ENCODE results near the gene PARP6. TPM values are rescaled to one million over a fixed set of nuclear protein-coding genes. Genes with fewer than 3 reads are reported as not detected.

Gene PARP6
- total and polyA plus RNA-seq, 8 donors: 29.6 to 101 (median 63.6) TPM

DNA sequence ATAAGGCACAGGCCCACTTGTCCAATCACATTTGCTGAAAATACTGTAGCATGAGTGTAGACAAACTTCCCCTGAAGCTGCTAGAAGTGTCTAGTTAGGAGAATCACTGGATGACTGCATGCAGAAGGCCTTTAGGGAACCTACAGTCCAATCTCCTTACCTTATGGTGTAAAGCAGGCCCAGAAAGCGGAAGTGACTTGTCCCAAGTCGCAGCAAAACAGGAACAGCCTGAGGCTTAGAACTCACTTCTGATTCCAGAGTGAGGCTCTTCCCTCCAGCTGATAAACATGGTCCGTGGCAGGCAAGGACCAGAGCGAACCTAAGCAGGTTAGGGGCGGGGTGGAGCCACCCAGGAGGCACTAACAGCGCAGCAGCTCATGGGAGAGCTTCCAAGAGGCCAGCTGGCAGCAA lies 77.2 kb downstream of the PARP6 start:
- Histone ChIP-seq H3K36me3 (peaks cover 12 to 19% (median 18%) of the 10 kb centered on the region in 4 donors), H3K27ac (peak overlapping the region in 1 of 5 donors; percentile 1), H3K4me1 (peaks cover 6 to 36% (median 12%) of the 10 kb centered on the region in 4 donors), H3K9me3 (no peaks in the 10 kb centered on the region), H3K27me3 (peaks cover 0 to 21% (median 10%) of the 10 kb centered on the region in 3 donors), H3K4me3 (no peak overlapping the region)
- TF ChIP-seq EP300 (IDR thresholded peaks at IDR 0.05): no peak
- TF ChIP-seq POLR2AphosphoS5 (IDR thresholded peaks at IDR 0.05): peak in 1 of 3 donors; percentile 7
- intact Hi-C loops (cut with DNase I; ENCODE audit: low total_unique reads): no loop called here
- 27 to 52% (median 47%) methylated on average over 5 to 6 of the region's 6 CpGs for WGBS, 5 donors
- peak in 1 of 2 donors; percentile 41 for DNase-seq

DNA sequence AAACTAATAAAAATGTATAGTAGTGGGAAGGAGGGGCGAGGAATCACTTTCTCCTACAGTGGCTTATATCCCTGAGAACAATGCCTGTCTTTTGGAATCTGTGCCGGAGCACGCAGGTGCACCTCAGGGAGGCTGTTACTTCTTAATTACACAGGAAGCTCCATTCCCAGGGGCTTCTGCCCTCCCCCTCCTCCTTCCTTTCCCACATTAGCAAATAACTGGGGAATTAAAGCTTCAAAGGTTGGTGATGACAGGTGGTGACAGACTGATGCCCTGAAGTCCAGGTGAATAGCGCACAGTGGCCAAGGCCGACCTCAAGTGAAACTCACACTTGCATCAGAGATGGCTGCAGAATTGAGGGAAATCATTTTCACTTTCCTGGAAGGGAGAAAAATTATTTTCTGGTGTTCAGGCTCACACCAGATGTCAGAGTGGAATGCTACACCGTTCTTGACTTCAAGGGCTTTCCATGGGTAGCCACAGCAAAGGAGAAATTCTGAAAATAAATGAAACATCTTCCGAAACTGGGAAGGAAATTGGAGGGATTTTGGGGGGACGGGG lies 78.4 kb downstream of the PARP6 start:
- WGBS, 5 donors: 82 to 91% (median 90%) methylated on average over 8 of the region's 8 CpGs
- TF ChIP-seq POLR2AphosphoS5 (IDR thresholded peaks at IDR 0.05) (no peak), EP300 (IDR thresholded peaks at IDR 0.05) (no peak), POLR2A (IDR thresholded peaks at IDR 0.05) (no peak)
- TF ChIP-seq, protein P1, sequence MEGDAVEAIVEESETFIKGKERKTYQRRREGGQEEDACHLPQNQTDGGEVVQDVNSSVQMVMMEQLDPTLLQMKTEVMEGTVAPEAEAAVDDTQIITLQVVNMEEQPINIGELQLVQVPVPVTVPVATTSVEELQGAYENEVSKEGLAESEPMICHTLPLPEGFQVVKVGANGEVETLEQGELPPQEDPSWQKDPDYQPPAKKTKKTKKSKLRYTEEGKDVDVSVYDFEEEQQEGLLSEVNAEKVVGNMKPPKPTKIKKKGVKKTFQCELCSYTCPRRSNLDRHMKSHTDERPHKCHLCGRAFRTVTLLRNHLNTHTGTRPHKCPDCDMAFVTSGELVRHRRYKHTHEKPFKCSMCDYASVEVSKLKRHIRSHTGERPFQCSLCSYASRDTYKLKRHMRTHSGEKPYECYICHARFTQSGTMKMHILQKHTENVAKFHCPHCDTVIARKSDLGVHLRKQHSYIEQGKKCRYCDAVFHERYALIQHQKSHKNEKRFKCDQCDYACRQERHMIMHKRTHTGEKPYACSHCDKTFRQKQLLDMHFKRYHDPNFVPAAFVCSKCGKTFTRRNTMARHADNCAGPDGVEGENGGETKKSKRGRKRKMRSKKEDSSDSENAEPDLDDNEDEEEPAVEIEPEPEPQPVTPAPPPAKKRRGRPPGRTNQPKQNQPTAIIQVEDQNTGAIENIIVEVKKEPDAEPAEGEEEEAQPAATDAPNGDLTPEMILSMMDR (IDR thresholded peaks at IDR 0.05): no peak
- no peak overlapping the region for H3K27ac ChIP-seq

DNA sequence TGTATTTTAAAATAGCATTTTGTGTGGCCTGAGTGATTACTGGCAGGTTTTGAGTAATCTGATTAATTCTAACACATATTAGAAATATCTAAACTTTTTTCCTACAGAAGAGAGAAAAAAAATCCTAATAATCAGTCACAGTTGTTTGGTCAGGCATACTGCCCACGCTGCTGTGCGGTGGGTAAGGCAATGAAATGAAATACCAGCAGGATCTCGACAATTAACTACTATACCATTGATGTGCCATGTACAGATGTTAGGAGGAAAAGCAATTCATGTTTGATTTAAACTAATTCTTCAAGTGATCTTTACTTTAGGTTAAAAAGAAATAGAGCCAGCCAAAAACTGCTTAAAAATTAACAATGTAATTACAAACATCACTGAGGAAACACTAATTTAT lies 79.9 kb downstream of the PARP6 start:
- no peaks in the 10 kb centered on the region for H3K36me3 ChIP-seq
- H3K4me3 ChIP-seq: no peak overlapping the region
- 21 to 50% (median 34%) methylated on average over 3 of the region's 3 CpGs for WGBS, 5 donors
- no peaks in the 10 kb centered on the region for H3K9me3 ChIP-seq
- peaks cover 6 to 19% (median 9%) of the 10 kb centered on the region in 4 donors for H3K4me1 ChIP-seq
- peaks cover 0 to 22% (median 9%) of the 10 kb centered on the region in 3 donors for H3K27me3 ChIP-seq
- TF ChIP-seq, protein P1 (IDR thresholded peaks at IDR 0.05): no peak
- TF ChIP-seq POLR2A (IDR thresholded peaks at IDR 0.05) (no peak), POLR2AphosphoS5 (IDR thresholded peaks at IDR 0.05) (no peak), EP300 (IDR thresholded peaks at IDR 0.05) (no peak)
- intact Hi-C loops (cut with DNase I; ENCODE audit: low total_unique reads): no loop called here
- no peak overlapping the region for H3K27ac ChIP-seq
- no peak for DNase-seq

More for the DNA sequence above, 78.4 kb downstream of the PARP6 start:
- intact Hi-C loops (cut with DNase I; ENCODE audit: low total_unique reads): no loop called here
- H3K36me3 ChIP-seq: peaks cover 6 to 7% (median 6%) of the 10 kb centered on the region in 4 donors
- no peak for DNase-seq
- H3K4me3 ChIP-seq: no peak overlapping the region
- no peaks in the 10 kb centered on the region for H3K9me3 ChIP-seq
- peaks cover 6 to 30% (median 12%) of the 10 kb centered on the region in 4 donors for H3K4me1 ChIP-seq
- peaks cover 0 to 21% (median 10%) of the 10 kb centered on the region in 3 donors for H3K27me3 ChIP-seq

Other genes with a start within 250 kb of the PARP6 start
- 100 to 1,000 TPM in 1 of 5 donors, 10 to 100 TPM in 4; 38.5 to 120 (median 69.2) TPM for gene MYO9A, start 154.4 kb downstream of the PARP6 start, total RNA-seq
- gene MYO9A, start 154.4 kb downstream of the PARP6 start, polyA plus RNA-seq: 1 to 10 TPM; 2.2 to 3.7 (median 3.2) TPM
- gene SENP8, start 154.2 kb downstream of the PARP6 start, total RNA-seq: 1 to 10 TPM in 3 of 5 donors, under 1 TPM in 1, not detected in 1; 0.45 to 3.1 (median 2.1) TPM
- 1 to 10 TPM; 1.7 to 3.8 (median 2.2) TPM for gene SENP8, start 154.2 kb downstream of the PARP6 start, polyA plus RNA-seq
- gene GRAMD2A, start 74.8 kb downstream of the PARP6 start, total RNA-seq: under 1 TPM in 2 of 5 donors, not detected in 3; 0.29 to 0.92 TPM
- gene GRAMD2A, start 74.8 kb downstream of the PARP6 start, polyA plus RNA-seq: under 1 TPM in 2 of 3 donors, not detected in 1; 0.37 to 0.80 TPM
- gene PKM, start 41.4 kb downstream of the PARP6 start, total RNA-seq: 100 to 1,000 TPM in 4 of 5 donors, 10 to 100 TPM in 1; 79.9 to 452 (median 274) TPM
- 100 to 1,000 TPM; 150 to 332 (median 271) TPM for gene PKM, start 41.4 kb downstream of the PARP6 start, polyA plus RNA-seq
- gene CELF6, start 47.6 kb upstream of the PARP6 start, total RNA-seq: 1 to 10 TPM in 2 of 5 donors, under 1 TPM in 1, not detected in 2; 0.55 to 4.0 (median 1.9) TPM
- gene CELF6, start 47.6 kb upstream of the PARP6 start, polyA plus RNA-seq: 1 to 10 TPM in 1 of 3 donors, under 1 TPM in 2; 0.44 to 3.9 (median 0.61) TPM
- 10 to 100 TPM; 30.7 to 84.8 (median 53.5) TPM for gene HEXA, start 103.5 kb upstream of the PARP6 start, total RNA-seq
- gene HEXA, start 103.5 kb upstream of the PARP6 start, polyA plus RNA-seq: 10 to 100 TPM; 33.9 to 67.0 (median 62.6) TPM
- not detected for gene TMEM202, start 125.8 kb upstream of the PARP6 start, total RNA-seq
- not detected for gene TMEM202, start 125.8 kb upstream of the PARP6 start, polyA plus RNA-seq
- 100 to 1,000 TPM in 2 of 5 donors, 10 to 100 TPM in 3; 18.7 to 380 (median 80.0) TPM for gene ARIH1, start 201.8 kb upstream of the PARP6 start, total RNA-seq
- 10 to 100 TPM; 16.1 to 22.5 (median 17.1) TPM for gene ARIH1, start 201.8 kb upstream of the PARP6 start, polyA plus RNA-seq

All from stomach (tissue), 9 donors.